NOMO-1 treated with dmso at 0.1 percent for 144 hours (cell line): ENCODE measurements around the gene TNFRSF11A.

Experiments
- DNase-seq: peaks from one replicate; lab custom pipeline; 2025; ENCODE audit not compliant: unreplicated experiment; lab: John Stamatoyannopoulos, UW

TNFRSF11A gene

DNA sequence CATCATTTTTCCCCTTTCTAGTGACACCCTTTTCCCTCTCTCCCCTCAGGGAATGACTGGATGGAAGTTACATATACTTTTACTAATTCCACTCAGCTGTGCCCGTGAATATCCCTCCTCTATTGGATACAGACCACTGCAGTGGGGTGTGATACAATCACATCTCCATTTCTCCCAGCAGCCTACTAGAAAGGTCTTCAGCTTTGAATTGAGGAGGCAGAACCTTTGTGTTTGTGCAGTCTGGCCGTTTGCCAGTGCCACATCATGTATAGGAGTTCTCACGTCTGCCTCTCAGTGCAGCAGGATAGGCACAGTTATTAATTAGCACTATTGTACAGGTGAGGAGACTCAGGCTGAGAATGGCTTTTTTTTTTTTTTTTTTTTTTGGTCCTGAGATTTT is 16.4 kb downstream of the TNFRSF11A start:
- DNase-seq, result no peak

GRCh38 chr18:62342884-62343283 is 17.8 kb downstream of the TNFRSF11A start:
- no peak for DNase-seq

- DNase-seq, result no peak
Measured at GRCh38 chr18:62343316-62343715, 18.2 kb downstream of the TNFRSF11A start.

GRCh38 chr18:62345909-62346308 is 20.8 kb downstream of the TNFRSF11A start:
- DNase-seq, result no peak

- no peak for DNase-seq
Measured at GRCh38 chr18:62346333-62347088, 21.4 kb downstream of the TNFRSF11A start.

DNA sequence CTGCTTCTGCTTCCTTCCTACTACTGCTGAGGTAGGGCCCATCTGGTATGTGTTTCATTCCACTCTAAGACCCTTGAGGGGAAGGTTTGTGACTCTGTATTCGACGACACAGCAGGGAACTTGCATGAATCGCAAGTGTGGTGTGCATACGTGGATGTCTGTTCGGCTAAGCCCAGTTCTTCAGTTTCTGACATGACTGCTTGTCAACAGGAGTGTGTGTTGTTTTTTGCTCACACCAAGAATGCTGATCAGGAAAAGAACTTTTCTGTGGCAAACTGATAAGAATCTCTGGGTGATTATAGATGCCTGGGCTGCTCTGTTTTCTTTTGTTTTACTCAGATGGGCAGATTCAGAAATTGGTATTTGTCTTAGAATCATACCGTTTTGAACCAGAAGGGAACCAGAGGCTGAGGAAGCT is 22.0 kb downstream of the TNFRSF11A start:
- no peak for DNase-seq

DNA sequence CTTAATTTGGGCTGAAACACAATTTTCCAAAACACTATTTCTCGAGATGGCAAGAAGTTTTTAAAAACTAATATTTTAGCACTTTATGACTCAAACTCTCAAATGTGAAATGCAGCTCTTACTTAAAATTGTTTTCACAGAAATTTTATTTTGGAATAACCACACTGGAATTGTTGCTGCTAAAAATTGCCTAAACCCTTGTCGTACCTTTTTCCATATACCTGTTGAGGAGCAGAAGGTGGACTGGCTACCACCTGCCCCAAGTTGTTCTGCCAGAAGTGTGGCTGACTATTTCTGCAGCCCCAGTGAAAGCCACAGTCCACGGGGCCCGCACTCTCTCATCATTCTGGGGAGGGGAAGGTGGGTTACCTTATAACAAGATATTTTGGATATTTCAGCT is 23.4 kb downstream of the TNFRSF11A start:
- no peak for DNase-seq

DNA sequence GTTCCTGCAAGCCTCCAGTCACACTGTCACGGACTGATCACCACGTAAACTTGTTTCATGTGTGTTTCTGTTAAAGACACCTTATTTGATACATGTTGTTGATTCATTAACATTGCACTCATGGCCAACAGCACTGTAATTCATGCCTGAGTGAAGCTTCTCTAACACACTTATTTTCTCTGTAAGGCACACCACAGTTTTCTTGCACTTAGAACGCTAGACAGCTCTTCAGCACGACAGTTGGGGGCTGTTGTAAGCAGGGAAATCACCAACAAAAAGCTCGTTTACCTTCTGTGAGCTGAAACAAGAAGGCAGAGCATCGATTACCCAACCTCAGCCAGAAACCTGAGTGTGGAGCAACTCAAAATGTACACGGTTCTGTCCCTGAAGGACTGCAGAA is 28.1 kb downstream of the TNFRSF11A start:
- DNase-seq, result no peak

DNA sequence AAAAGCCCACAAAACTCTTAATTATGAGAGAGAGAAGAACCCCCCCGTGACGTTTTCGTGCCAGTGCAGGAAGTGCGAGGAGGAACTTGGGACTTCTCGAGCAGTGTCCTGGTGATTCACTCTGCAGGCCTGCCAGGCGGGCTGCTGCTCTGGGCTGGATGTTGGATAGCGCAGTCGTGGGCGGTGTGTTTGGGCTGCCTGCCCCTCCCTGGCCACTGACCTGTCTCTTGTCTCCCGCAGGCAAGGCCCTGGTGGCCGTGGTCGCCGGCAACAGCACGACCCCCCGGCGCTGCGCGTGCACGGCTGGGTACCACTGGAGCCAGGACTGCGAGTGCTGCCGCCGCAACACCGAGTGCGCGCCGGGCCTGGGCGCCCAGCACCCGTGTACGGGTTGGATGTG is 29.0 kb downstream of the TNFRSF11A start:
- DNase-seq, result no peak

- DNase-seq, result no peak
Measured at GRCh38 chr18:62357079-62357719, 32.1 kb downstream of the TNFRSF11A start.

GRCh38 chr18:62360805-62361204 is 35.7 kb downstream of the TNFRSF11A start:
- DNase-seq, result no peak

- no peak for DNase-seq
Measured at GRCh38 chr18:62361288-62361687, 36.2 kb downstream of the TNFRSF11A start.

- no peak for DNase-seq
Measured at GRCh38 chr18:62364558-62364957, 39.4 kb downstream of the TNFRSF11A start.

- DNase-seq, result no peak
Measured at GRCh38 chr18:62365420-62365819, 40.3 kb downstream of the TNFRSF11A start.

DNA sequence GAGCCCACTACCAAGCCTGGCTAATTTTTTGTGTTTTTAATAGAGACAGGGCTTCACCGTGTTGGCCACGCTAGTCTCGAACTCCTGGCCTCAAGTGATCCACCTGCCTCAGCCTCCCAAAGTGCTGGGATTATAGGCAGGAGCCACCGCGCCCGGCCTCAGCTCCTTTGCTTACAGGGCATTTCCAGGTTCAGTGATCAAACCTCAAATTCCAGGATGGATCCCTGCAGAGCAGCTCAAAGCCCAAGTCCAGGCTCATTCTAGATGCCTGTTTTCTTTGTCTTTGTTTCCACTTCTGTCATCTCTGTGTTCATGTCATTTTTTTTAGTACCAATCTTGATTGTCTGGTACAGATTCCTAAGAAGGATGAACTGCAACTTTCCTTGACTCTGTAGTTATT is 41.9 kb downstream of the TNFRSF11A start:
- DNase-seq, result no peak

DNA sequence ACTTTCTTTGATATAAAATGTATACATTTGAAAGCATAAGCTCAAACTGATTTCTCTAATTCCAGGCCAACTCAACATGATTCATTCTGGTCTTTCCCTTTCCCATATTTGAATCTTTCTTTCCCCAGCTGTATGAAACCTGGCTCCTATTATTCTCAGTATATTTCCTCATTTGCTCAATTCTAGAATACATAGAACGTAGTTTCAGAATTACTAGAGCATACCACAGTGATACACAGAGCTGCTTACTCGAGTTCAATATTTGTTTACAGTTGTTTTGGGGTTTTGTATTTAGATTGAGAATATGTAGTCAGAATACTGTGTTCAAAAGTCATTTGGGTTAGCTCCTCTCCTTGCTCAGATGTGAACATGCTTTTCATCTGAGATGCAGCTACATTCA is 43.0 kb downstream of the TNFRSF11A start:
- DNase-seq, result no peak

GRCh38 chr18:62369129-62369644 is 44.1 kb downstream of the TNFRSF11A start:
- no peak for DNase-seq

GRCh38 chr18:62370366-62370765 is 45.3 kb downstream of the TNFRSF11A start:
- no peak for DNase-seq

GRCh38 chr18:62371436-62371835 is 46.3 kb downstream of the TNFRSF11A start:
- no peak for DNase-seq

DNA sequence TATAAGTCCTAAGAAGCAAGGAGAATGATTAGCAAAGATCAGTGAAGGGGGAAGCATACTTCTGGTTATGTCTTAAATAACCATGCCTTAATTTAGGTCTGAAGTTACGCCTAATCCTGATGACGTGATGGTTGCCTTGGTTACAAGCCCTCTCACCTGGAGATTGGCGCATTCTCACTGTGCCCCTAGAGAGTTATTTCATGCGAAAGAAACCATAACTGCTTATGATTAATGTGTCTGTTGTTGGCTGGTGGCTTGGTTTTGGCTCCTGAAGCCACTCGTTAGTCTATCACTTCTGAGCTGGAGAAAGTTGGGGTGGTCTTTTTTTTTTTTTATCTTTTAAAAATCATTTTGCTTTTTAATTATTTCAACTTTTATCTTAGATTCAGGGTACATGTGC is 47.0 kb downstream of the TNFRSF11A start:
- DNase-seq, result no peak

GRCh38 chr18:62372882-62373281 is 47.8 kb downstream of the TNFRSF11A start:
- no peak for DNase-seq

GRCh38 chr18:62374410-62374965 is 49.4 kb downstream of the TNFRSF11A start:
- DNase-seq, result no peak
